HEK293 (cell line): ENCODE results near the gene CACNG4.

Experiments
- CTCF ChIA-PET: fragments of 350-600 bp; formaldehyde crosslinking; extraction: SDS; loops from one replicate; lab custom pipeline; 2021; ENCODE audit warnings: antibody characterized with exemption; lab: Yijun Ruan, JAX
- POLR2A ChIA-PET: fragments of 300-600 bp; formaldehyde crosslinking; extraction: SDS; loops from one replicate; lab custom pipeline; 2020; ENCODE audit warnings: antibody characterized with exemption, inconsistent platforms; lab: Yijun Ruan, JAX
- H3K27ac ChIP-seq: fragments of 200-500 bp; sonication (Bioruptor generic); 2 replicates; pipeline ENCODE4 v1.5.1; 2014; ENCODE audit warnings: low read depth, low read length, control low read depth, inconsistent platforms; ENCODE audit errors: extremely low read depth
- H3K36me3 ChIP-seq, 2 experiments: fragments of 200-500 bp in 1 of 2; sonication (Bioruptor generic) in 1 of 2; 1 replicate in 1 of 2; 2 replicates in 1 of 2; pipeline ENCODE4 v1.5.1; 2014 to 2017; ENCODE audit warnings: inconsistent platforms in 2 of 2, low read length in 2 of 2; ENCODE audit not compliant: control insufficient read depth in 2 of 2, insufficient read depth in 1 of 2
- H3K4me1 ChIP-seq: fragments of 200-500 bp; sonication (Bioruptor generic); 2 replicates; pipeline ENCODE4 v1.5.1; 2014; ENCODE audit warnings: mild to moderate bottlenecking, low read length, inconsistent platforms; ENCODE audit not compliant: control insufficient read depth, insufficient read depth
- H3K4me3 ChIP-seq: 2 replicates; pipeline ENCODE4 v1.5.1; 2011; ENCODE audit warnings: low read depth, mild to moderate bottlenecking, control low read depth, low read length, moderate library complexity
- H3K9me3 ChIP-seq: fragments of 200-500 bp; sonication (Bioruptor generic); 2 replicates; pipeline ENCODE4 v1.5.1; 2014; ENCODE audit warnings: low read depth, low read length, inconsistent platforms; ENCODE audit not compliant: control insufficient read depth, insufficient read depth
- EGR2 ChIP-seq: fragments of 450-650 bp; formaldehyde crosslinking; IDR thresholded peaks from 2 replicates; pipeline ENCODE4 v1.5.1; 2016; ENCODE audit warnings: low read depth, missing biosample characterization, missing genetic modification characterization
- IKZF3 ChIP-seq: fragments of 450-650 bp; IDR thresholded peaks from 2 replicates; pipeline ENCODE4 v1.5.0; 2018; ENCODE audit warnings: missing biosample characterization, mild to moderate bottlenecking, missing genetic modification characterization, moderate library complexity
- KLF16 ChIP-seq: fragments of 450-650 bp; formaldehyde crosslinking; IDR thresholded peaks from 2 replicates; pipeline ENCODE4 v1.5.1; 2017; ENCODE audit warnings: missing biosample characterization, missing genetic modification characterization
- SETDB1 ChIP-seq: IDR thresholded peaks from one replicate; pipeline ENCODE4 v1.6.1; 2017; ENCODE audit warnings: mild to moderate bottlenecking, low read length, moderate library complexity, mixed read lengths; ENCODE audit not compliant: insufficient read length
- ZBTB17 ChIP-seq: fragments of 450-650 bp; formaldehyde crosslinking; IDR thresholded peaks from 2 replicates; pipeline ENCODE4 v1.5.1; 2016; ENCODE audit warnings: missing biosample characterization, missing genetic modification characterization
- ZFHX2 ChIP-seq: fragments of 450-650 bp; formaldehyde crosslinking; conservative IDR thresholded peaks from 2 replicates; pipeline ENCODE4 v1.5.1; 2016; ENCODE audit warnings: missing biosample characterization, missing genetic modification characterization
- ZFP3 ChIP-seq: fragments of 450-650 bp; formaldehyde crosslinking; IDR thresholded peaks from 2 replicates; pipeline ENCODE4 v1.5.1; 2016; ENCODE audit warnings: low read depth, missing biosample characterization, missing genetic modification characterization
- ZIC2 ChIP-seq: fragments of 450-650 bp; formaldehyde crosslinking; IDR thresholded peaks from 2 replicates; pipeline ENCODE4 v1.5.1; 2016; ENCODE audit warnings: missing biosample characterization, missing genetic modification characterization
- ZNF112 ChIP-seq: fragments of 450-650 bp; formaldehyde crosslinking; IDR thresholded peaks from 2 replicates; pipeline ENCODE4 v1.5.0; 2017; ENCODE audit warnings: missing biosample characterization, missing genetic modification characterization
- ZNF146 ChIP-seq: fragments of 450-650 bp; formaldehyde crosslinking; IDR thresholded peaks from 2 replicates; pipeline ENCODE4 v1.5.1; 2016; ENCODE audit warnings: missing biosample characterization, missing genetic modification characterization
- ZNF155 ChIP-seq: fragments of 450-650 bp; formaldehyde crosslinking; IDR thresholded peaks from 2 replicates; pipeline ENCODE4 v1.5.1; 2016; ENCODE audit warnings: missing biosample characterization, missing genetic modification characterization
- ZNF2 ChIP-seq: fragments of 450-650 bp; formaldehyde crosslinking; IDR thresholded peaks from 2 replicates; pipeline ENCODE4 v1.5.1; 2016; ENCODE audit warnings: missing biosample characterization, missing genetic modification characterization
- ZNF223 ChIP-seq: fragments of 450-650 bp; formaldehyde crosslinking; IDR thresholded peaks from 2 replicates; pipeline ENCODE4 v1.5.1; 2016; ENCODE audit warnings: missing biosample characterization, missing genetic modification characterization
- ZNF426 ChIP-seq: fragments of 450-650 bp; formaldehyde crosslinking; IDR thresholded peaks from 2 replicates; pipeline ENCODE4 v1.5.1; 2017; ENCODE audit warnings: missing biosample characterization, missing genetic modification characterization, mild to moderate bottlenecking, inconsistent platforms, moderate library complexity
- ZNF48 ChIP-seq: fragments of 450-650 bp; formaldehyde crosslinking; IDR thresholded peaks from 2 replicates; pipeline ENCODE4 v1.5.1; 2016; ENCODE audit warnings: missing biosample characterization, missing genetic modification characterization
- ZNF501 ChIP-seq: fragments of 450-650 bp; formaldehyde crosslinking; IDR thresholded peaks from 2 replicates; pipeline ENCODE4 v1.5.1; 2016; ENCODE audit warnings: missing biosample characterization, missing genetic modification characterization
- ZNF544 ChIP-seq: fragments of 450-650 bp; formaldehyde crosslinking; IDR thresholded peaks from 2 replicates; pipeline ENCODE4 v1.5.0; 2017; ENCODE audit warnings: missing biosample characterization, missing genetic modification characterization
- ZNF571 ChIP-seq: fragments of 450-650 bp; formaldehyde crosslinking; IDR thresholded peaks from 2 replicates; pipeline ENCODE4 v1.5.0; 2017; ENCODE audit warnings: missing biosample characterization, missing genetic modification characterization
- ZNF654 ChIP-seq: fragments of 450-650 bp; formaldehyde crosslinking; IDR thresholded peaks from 2 replicates; pipeline ENCODE4 v1.5.1; 2016; ENCODE audit warnings: low read depth, missing biosample characterization, missing genetic modification characterization
- ZNF768 ChIP-seq: fragments of 450-650 bp; formaldehyde crosslinking; IDR thresholded peaks from 2 replicates; pipeline ENCODE4 v1.5.1; 2018; ENCODE audit warnings: missing biosample characterization, mild to moderate bottlenecking, missing genetic modification characterization
- ZSCAN16 ChIP-seq: fragments of 450-650 bp; formaldehyde crosslinking; IDR thresholded peaks from 2 replicates; pipeline ENCODE4 v1.5.1; 2016; ENCODE audit warnings: missing biosample characterization, missing genetic modification characterization
- TF ChIP-seq, protein P1 (sequence below): fragments of 450-650 bp; formaldehyde crosslinking; IDR thresholded peaks from 2 replicates; pipeline ENCODE4 v1.5.0; 2017; ENCODE audit warnings: missing biosample characterization, missing genetic modification characterization, borderline replicate concordance
- TF ChIP-seq, protein P2 (sequence below): fragments of 450-650 bp; formaldehyde crosslinking; IDR thresholded peaks from 2 replicates; pipeline ENCODE4 v1.5.1; 2016; ENCODE audit warnings: missing biosample characterization, missing genetic modification characterization
- TF ChIP-seq, protein P3 (sequence below): fragments of 450-650 bp; formaldehyde crosslinking; IDR thresholded peaks from 2 replicates; pipeline ENCODE4 v1.5.1; 2016; ENCODE audit warnings: missing biosample characterization, missing genetic modification characterization

Gene CACNG4

GRCh38 chr17:66925811-66926500 is 38.6 kb upstream of the CACNG4 start:
- Histone ChIP-seq H3K36me3 (no peaks in the 10 kb centered on the region), H3K27ac (no peak overlapping the region)
- TF ChIP-seq ZFHX2, result peak; percentile 72
- TF ChIP-seq ZNF223 (tag by site-specific recombination), result no peak
- no peak for TF ChIP-seq ZNF544
- TF ChIP-seq ZBTB17 (tag by site-specific recombination), result peak; percentile 65
- TF ChIP-seq ZNF146 (tag by site-specific recombination), result no peak
- TF ChIP-seq EGR2 (tag by site-specific recombination), result peak; percentile 67
- TF ChIP-seq ZNF654 (tag by site-specific recombination), result no peak
- no peak for TF ChIP-seq ZIC2
- TF ChIP-seq, protein P1, sequence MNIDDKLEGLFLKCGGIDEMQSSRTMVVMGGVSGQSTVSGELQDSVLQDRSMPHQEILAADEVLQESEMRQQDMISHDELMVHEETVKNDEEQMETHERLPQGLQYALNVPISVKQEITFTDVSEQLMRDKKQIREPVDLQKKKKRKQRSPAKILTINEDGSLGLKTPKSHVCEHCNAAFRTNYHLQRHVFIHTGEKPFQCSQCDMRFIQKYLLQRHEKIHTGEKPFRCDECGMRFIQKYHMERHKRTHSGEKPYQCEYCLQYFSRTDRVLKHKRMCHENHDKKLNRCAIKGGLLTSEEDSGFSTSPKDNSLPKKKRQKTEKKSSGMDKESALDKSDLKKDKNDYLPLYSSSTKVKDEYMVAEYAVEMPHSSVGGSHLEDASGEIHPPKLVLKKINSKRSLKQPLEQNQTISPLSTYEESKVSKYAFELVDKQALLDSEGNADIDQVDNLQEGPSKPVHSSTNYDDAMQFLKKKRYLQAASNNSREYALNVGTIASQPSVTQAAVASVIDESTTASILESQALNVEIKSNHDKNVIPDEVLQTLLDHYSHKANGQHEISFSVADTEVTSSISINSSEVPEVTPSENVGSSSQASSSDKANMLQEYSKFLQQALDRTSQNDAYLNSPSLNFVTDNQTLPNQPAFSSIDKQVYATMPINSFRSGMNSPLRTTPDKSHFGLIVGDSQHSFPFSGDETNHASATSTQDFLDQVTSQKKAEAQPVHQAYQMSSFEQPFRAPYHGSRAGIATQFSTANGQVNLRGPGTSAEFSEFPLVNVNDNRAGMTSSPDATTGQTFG (tag by site-specific recombination), result no peak
- TF ChIP-seq, all 188 proteins: peak for 3
- CTCF ChIA-PET, result interaction anchor here (0.7 to 0.9 kb wide), 2 partner anchors 32 to 198 kb away, joined by 4 read pairs; no protein-coding TSS in a partner anchor
- Histone ChIP-seq H3K4me1 (no peaks in the 10 kb centered on the region), H3K4me3 (no peak overlapping the region), H3K9me3 (no peaks in the 10 kb centered on the region)
- POLR2A ChIA-PET, result no interaction called here

GRCh38 chr17:66928949-66929348 is 35.6 kb upstream of the CACNG4 start:
- Histone ChIP-seq H3K9me3 (no peaks in the 10 kb centered on the region), H3K4me3 (no peak overlapping the region), H3K27ac (no peak overlapping the region), H3K4me1 (no peaks in the 10 kb centered on the region), H3K36me3 (no peaks in the 10 kb centered on the region)
- POLR2A ChIA-PET, result no interaction called here
- CTCF ChIA-PET, result no interaction called here
- no peak for TF ChIP-seq ZNF768
- TF ChIP-seq ZNF501, result no peak
- no peak for TF ChIP-seq ZSCAN16
- TF ChIP-seq, protein P2, sequence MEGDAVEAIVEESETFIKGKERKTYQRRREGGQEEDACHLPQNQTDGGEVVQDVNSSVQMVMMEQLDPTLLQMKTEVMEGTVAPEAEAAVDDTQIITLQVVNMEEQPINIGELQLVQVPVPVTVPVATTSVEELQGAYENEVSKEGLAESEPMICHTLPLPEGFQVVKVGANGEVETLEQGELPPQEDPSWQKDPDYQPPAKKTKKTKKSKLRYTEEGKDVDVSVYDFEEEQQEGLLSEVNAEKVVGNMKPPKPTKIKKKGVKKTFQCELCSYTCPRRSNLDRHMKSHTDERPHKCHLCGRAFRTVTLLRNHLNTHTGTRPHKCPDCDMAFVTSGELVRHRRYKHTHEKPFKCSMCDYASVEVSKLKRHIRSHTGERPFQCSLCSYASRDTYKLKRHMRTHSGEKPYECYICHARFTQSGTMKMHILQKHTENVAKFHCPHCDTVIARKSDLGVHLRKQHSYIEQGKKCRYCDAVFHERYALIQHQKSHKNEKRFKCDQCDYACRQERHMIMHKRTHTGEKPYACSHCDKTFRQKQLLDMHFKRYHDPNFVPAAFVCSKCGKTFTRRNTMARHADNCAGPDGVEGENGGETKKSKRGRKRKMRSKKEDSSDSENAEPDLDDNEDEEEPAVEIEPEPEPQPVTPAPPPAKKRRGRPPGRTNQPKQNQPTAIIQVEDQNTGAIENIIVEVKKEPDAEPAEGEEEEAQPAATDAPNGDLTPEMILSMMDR (tag by site-specific recombination), result no peak
- TF ChIP-seq ZNF112 (tag by site-specific recombination), result no peak
- TF ChIP-seq ZNF2 (tag by site-specific recombination), result no peak
- no peak for TF ChIP-seq IKZF3 (tag by site-specific recombination)
- TF ChIP-seq KLF16 (tag by site-specific recombination), result no peak
- TF ChIP-seq, protein P3, sequence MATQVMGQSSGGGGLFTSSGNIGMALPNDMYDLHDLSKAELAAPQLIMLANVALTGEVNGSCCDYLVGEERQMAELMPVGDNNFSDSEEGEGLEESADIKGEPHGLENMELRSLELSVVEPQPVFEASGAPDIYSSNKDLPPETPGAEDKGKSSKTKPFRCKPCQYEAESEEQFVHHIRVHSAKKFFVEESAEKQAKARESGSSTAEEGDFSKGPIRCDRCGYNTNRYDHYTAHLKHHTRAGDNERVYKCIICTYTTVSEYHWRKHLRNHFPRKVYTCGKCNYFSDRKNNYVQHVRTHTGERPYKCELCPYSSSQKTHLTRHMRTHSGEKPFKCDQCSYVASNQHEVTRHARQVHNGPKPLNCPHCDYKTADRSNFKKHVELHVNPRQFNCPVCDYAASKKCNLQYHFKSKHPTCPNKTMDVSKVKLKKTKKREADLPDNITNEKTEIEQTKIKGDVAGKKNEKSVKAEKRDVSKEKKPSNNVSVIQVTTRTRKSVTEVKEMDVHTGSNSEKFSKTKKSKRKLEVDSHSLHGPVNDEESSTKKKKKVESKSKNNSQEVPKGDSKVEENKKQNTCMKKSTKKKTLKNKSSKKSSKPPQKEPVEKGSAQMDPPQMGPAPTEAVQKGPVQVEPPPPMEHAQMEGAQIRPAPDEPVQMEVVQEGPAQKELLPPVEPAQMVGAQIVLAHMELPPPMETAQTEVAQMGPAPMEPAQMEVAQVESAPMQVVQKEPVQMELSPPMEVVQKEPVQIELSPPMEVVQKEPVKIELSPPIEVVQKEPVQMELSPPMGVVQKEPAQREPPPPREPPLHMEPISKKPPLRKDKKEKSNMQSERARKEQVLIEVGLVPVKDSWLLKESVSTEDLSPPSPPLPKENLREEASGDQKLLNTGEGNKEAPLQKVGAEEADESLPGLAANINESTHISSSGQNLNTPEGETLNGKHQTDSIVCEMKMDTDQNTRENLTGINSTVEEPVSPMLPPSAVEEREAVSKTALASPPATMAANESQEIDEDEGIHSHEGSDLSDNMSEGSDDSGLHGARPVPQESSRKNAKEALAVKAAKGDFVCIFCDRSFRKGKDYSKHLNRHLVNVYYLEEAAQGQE, result no peak
- no peak for TF ChIP-seq ZNF426 (tag by site-specific recombination)
- TF ChIP-seq SETDB1, result no peak
- TF ChIP-seq ZNF571, result no peak
- no peak for TF ChIP-seq ZNF48 (tag by site-specific recombination)
- TF ChIP-seq ZNF155 (tag by site-specific recombination), result no peak
- no peak for TF ChIP-seq ZFP3 (tag by site-specific recombination)
